GM18502 (cell line): ENCODE results near the gene CACNG4.

Experiments
- ATAC-seq: cut with Tn5 transposase; IDR thresholded peaks from one replicate; pipeline ENCODE4 v1.9.1; 2021; ENCODE audit warnings: mild to moderate bottlenecking; ENCODE audit not compliant: unreplicated experiment, poor library complexity

The CACNG4 gene

DNA sequence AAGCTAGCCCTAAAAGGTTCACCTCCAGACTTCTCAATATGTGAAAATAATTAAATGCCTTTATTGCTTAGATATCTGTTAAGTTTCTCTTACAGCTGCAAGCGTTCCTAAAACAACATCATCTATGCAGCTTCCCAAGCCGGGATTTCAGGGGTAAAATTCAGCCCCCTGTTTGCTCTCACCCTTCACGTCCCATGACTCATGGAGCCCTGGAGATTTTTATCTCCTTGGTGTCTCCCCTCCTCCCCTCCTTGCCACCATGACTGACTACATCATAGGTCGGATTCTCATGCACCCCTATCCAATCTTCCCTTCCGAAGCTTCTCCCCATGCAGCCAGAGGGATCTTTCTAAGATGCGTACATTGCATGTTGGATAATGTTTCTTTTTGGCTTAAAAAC lies 21.0 kb upstream of the CACNG4 start:
- no peak for ATAC-seq

- no peak for ATAC-seq
Measured at GRCh38 chr17:66944351-66945146, 20.0 kb upstream of the CACNG4 start.

GRCh38 chr17:66945147-66945835 lies 19.2 kb upstream of the CACNG4 start:
- ATAC-seq: no peak

GRCh38 chr17:66946251-66946650 lies 18.3 kb upstream of the CACNG4 start:
- no peak for ATAC-seq

DNA sequence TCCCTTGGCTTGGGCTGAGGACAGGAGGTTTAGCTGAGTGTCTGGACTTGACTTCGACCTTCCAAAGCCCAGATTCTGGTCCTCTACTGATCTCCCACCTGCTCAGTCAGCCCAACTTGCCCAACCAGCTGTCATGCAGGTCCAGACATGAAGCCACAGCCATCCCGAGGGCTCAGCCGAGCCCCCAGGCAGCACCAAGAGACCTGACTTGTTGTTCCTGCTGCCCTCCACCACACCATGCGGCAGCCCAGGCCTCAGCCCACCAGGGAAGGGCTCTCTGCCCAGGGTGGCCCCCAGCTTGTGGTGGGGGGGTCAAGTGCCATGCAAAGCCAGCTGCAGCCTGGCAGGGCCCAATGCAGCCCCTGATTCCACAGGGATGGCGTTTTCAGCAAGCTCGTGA lies 17.2 kb upstream of the CACNG4 start:
- no peak for ATAC-seq

GRCh38 chr17:66948061-66948750 lies 16.3 kb upstream of the CACNG4 start:
- no peak for ATAC-seq

DNA sequence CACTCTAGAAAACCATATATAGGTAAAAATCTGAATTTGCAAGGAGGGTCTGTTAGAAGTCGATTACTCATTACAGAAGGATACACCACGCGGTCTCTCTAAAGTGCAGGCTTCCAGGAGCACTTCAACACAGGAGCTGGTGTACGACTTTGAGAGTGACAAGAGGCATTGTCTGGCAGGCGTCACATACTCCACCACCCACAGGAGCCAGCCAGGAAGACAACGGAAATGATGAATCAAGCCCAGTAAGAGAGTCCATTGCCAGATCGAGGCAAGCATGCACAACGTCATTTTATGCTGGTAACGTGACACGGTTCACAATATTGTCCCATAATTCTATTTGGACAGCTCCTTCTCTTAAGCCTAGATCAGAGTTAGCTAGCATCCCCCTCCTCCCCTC lies 15.0 kb upstream of the CACNG4 start:
- ATAC-seq: no peak

DNA sequence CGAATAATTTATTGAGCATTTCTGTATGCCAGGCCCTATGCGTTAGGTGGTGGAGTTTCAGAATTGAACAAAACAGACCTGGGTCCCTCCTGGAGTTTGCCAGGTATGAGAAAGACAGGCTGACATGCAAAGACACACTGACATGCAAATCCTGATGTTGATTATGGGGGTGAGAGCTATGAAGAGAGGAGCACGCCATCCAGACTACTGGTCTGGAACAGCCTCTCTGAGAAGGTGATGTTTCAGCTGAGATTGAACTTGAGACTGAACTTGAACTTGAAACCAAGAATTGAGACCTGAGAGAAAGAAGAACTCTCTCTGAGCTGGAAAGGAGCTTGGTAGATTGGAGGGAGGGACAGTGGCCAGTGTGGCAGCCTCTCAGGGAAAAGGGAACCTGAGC lies 14.2 kb upstream of the CACNG4 start:
- ATAC-seq: no peak

GRCh38 chr17:66950886-66951604 lies 13.5 kb upstream of the CACNG4 start:
- no peak for ATAC-seq

DNA sequence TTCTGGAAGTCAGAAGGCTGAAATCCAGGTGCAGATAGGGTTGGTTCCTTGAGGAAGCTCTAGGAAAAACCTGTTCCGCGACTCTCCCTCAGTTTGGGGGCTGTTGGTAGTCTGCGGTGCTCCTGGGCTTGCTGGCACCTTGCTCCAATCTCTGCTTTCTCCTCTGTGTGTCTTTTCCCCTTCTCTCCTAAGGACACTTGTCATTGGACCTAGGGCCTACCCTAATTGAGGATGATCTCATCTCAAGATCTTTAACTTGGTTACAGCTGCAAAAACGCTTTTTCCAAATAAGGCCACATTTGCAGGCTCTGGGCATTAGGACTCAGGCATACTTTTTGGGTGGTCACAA lies 12.9 kb upstream of the CACNG4 start:
- ATAC-seq: no peak

DNA sequence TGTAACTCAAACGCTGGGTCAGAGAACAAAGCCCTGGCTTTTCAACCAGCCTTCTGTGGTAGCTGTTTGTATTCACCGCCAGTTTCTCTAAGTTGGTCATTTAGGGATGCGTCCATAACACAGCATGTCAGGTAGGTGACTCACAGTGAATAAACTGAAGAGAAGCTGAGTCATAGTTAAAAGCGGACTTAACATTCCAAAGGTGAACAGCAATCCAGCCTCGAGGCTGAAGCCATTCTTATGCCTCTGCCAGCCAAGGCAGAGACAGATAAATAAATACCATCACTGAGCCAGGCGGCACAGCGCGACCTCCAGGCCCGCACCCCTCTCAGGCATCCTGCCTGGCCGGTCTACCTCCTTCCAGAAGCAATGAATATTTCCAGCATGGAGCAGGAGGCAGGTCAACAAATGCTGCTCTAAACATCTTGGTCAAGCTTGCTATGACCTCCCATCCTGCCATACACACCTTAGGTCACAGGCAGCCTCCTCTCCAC lies 12.4 kb upstream of the CACNG4 start:
- ATAC-seq: no peak

DNA sequence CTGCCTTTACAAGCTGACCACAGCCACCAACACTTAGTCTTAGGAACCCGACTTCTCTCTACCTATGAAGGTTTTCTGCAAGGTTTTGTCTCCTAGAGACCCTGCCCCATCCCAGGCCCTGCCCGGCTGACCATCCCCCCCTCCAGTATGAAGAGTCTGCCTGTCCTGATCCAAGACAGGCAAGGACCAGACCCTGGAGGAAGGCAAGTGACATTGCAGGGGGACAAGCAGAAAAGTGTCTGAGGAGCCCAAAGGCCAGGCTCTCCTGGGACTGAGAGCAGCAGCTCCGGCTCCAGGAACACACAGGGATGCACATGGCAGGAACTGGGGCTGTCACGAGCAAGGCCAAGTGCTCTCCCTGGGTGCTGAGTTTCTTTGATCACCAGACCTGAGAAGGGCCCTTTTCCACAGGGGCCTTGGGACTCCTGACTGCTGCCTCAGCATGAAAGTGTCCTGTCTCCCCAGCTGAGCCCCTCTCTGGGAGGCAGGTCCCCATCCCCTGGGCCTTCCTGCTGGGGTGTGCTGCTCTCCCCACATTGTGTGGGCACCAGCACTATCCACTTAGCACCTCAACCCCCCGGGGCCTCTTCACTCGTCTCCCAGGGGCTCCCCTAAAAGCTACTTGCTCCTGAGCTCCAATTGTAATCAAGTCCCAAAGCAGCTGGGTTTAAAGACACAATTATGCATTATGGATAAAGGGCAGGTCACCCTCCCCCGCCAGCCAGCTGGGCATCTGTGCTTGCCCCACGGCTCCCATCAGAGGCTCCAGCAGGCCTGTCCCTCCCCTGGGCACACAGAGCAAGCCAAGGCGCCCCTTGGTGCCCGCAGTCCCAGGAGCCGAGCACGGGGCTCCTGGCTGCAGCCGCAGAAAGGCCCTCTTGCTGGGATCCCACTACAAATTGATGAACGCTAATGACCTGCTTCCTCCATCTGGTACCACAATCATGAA lies 11.6 kb upstream of the CACNG4 start:
- no peak for ATAC-seq

DNA sequence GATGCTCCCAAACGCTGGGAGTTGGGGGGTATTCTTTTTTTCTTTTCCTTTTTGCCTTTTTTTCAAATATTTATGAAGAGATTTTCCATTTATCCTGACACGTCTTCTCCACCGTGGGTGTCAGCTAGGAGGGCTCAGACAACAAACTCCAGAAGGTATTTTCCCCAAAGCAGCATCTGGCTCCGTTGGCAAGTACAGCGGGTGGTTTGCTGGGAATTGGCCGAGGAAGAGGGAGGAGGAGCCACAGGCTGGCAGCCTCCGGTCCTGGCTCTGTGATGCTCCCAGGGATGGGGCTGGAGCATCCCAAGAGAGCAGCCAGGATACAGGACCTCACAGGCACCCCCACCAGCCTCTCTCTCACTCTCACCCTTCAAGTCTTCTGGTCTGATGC lies 10.9 kb upstream of the CACNG4 start:
- no peak for ATAC-seq

DNA sequence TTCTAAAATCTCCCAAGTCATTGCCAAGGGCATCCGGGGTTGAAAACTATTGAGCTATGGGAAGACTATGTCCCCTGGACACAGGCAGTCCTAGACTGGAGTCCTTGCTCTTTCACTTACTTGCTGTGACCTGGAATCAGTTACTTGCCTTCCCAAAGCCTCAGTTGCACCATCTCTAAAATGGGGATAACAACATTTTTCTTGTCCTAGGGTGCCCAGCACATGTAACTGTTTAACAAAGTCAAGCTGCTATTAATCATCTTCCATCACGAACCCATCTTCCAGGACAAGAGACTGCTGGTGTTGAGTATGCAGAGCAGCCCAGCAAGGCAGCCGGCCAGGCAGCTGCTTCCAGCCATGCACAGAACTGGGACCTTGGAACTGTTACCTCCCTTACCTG lies 9.9 kb upstream of the CACNG4 start:
- ATAC-seq: no peak

DNA sequence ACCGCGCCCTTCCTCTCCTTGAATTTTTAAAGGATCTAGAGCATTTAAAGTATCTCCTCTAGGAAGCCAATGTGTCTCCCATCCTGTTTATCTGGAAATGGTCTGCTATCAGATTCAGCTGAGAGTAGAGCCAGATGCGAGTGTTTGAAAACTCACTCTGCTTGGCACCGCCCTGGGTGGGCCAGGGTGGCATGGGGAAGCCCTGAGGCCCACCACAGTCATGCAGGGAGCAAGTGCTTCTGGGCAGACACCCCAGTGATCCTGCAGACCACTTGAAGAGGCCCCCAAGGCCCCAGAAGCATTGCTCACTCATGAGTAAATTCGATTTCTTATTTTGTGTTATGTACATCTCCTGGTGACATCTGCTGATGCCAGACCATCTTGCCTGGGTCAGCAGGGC lies 8.7 kb upstream of the CACNG4 start:
- no peak for ATAC-seq

GRCh38 chr17:66956941-66957340 lies 7.6 kb upstream of the CACNG4 start:
- ATAC-seq: no peak

DNA sequence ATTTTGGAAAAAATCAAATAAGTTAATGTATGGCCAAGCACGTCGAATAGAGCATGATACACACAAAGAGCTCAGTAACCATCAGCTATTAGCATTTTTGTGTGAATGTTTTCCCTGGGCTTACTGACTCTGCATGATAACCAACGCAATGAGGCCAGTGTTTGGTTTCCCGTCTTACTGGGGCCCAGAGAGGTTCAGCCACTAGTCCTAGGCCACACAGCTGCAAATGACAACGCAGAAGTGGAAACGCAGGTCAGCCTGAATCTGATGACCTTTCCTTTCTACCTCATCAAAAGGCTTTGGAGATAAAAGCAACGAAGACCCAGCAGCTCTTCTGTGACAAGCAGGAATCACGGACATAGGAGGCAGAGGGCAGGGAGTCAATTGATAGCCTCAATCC lies 7.2 kb upstream of the CACNG4 start:
- ATAC-seq: no peak

DNA sequence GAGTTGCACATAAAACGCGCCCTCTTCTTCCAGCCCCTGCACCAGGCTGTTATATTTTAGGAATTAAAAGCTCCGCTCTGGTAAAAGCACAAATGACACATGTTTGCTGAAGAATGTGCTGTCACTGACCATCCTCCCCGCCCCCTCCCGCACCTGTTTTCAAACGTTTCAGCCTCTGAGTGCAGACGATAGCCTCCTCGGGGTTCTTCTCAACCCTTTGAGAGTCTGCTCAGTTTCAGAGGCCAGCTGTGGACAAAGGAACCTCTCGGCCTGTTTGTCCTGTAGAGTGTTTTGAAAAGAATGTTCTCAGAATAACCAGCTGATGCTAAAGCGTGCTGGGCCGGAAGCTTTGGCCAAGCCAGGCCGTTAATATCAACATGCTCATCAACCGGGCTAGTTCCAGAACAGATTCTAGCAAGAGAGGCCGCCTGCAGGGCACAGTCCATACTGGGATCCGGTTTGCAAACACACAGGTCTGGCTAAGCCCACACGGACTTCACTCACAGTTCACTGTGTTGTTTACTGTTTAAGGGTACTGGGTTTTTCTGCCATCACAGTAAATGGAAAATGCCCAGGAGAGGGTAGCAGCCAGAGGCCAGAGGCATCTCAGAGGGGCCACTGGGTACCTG lies 6.4 kb upstream of the CACNG4 start:
- ATAC-seq: no peak
